Mesenchymal stem cell (in vitro differentiated cells and primary cell): ENCODE data around the gene OR7A17.

ENCODE experiments used
- DNase-seq: peaks from one replicate; pipeline ENCODE4 v3.0.0-alpha.2; 2013
- H2AFZ ChIP-seq: one replicate; pipeline ENCODE4 v1.6.1; 2013; ENCODE audit warnings: low read depth, mild to moderate bottlenecking, control low read depth, inconsistent platforms, low read length, moderate library complexity
- H2AK5ac ChIP-seq: 2 replicates; pipeline ENCODE4 v1.6.1; 2013; ENCODE audit warnings: low read length, moderate library complexity, mild to moderate bottlenecking, inconsistent platforms; ENCODE audit not compliant: severe bottlenecking
- H2BK120ac ChIP-seq: one replicate; pipeline ENCODE4 v1.6.1; 2013; ENCODE audit warnings: low read depth, mild to moderate bottlenecking, inconsistent platforms, low read length, moderate library complexity
- H2BK12ac ChIP-seq, 2 experiments: one replicate each; pipeline ENCODE4 v1.6.1; 2013; ENCODE audit warnings: inconsistent platforms in 2 of 2, low read length in 2 of 2, mild to moderate bottlenecking in 2 of 2, moderate library complexity in 2 of 2, control low read depth in 1 of 2
- H2BK15ac ChIP-seq: one replicate; pipeline ENCODE4 v1.6.1; 2013; ENCODE audit warnings: mild to moderate bottlenecking, low read depth, inconsistent platforms; ENCODE audit not compliant: poor library complexity, severe bottlenecking
- H2BK5ac ChIP-seq: 2 replicates; pipeline ENCODE4 v1.6.1; 2013; ENCODE audit warnings: low read depth, mild to moderate bottlenecking, low read length, control low read depth, inconsistent platforms; ENCODE audit not compliant: poor library complexity, severe bottlenecking
- H3K14ac ChIP-seq, 2 experiments: one replicate each; pipeline ENCODE4 v1.6.1; 2013; ENCODE audit warnings: inconsistent platforms in 2 of 2, low read length in 2 of 2, control low read depth in 1 of 2, mild to moderate bottlenecking in 1 of 2, moderate library complexity in 1 of 2
- H3K18ac ChIP-seq, 2 experiments: one replicate each; pipeline ENCODE4 v1.6.1; 2013; ENCODE audit warnings: inconsistent platforms in 2 of 2, low read length in 2 of 2, control low read depth in 1 of 2, low read depth in 1 of 2, mild to moderate bottlenecking in 1 of 2
- H3K23ac ChIP-seq, 2 experiments: one replicate each; pipeline ENCODE4 v1.6.1; 2013; ENCODE audit warnings: inconsistent platforms in 2 of 2, low read length in 2 of 2, mild to moderate bottlenecking in 2 of 2, moderate library complexity in 2 of 2, control low read depth in 1 of 2
- H3K27ac ChIP-seq: 2 replicates; pipeline ENCODE4 v1.5.1; 2013; ENCODE audit warnings: mild to moderate bottlenecking, moderate library complexity, low read length, control low read depth, inconsistent platforms; ENCODE audit not compliant: poor library complexity, severe bottlenecking
- H3K27me3 ChIP-seq, 2 experiments: 2 replicates each; pipeline versions ENCODE4 v1.6.1 to v1.7.0; 2013; ENCODE audit warnings: low read length in 2 of 2, mild to moderate bottlenecking in 2 of 2, moderate library complexity in 2 of 2, control low read depth in 1 of 2, inconsistent platforms in 1 of 2; ENCODE audit not compliant: control insufficient read depth in 1 of 2, insufficient read depth in 1 of 2
- H3K36me3 ChIP-seq, 2 experiments: 2 replicates each; pipeline versions ENCODE4 v1.6.1 to v1.7.0; 2013; ENCODE audit warnings: low read length in 2 of 2, control low read depth in 1 of 2, inconsistent platforms in 1 of 2, low read depth in 1 of 2, mild to moderate bottlenecking in 1 of 2; ENCODE audit not compliant: insufficient read depth in 2 of 2, control insufficient read depth in 1 of 2
- H3K4ac ChIP-seq, 2 experiments: one replicate each; pipeline ENCODE4 v1.6.1; 2013; ENCODE audit warnings: inconsistent platforms in 2 of 2, low read length in 2 of 2, mild to moderate bottlenecking in 2 of 2, moderate library complexity in 2 of 2, control low read depth in 1 of 2, low read depth in 1 of 2
- H3K4me1 ChIP-seq: 2 replicates; pipeline ENCODE4 v1.6.1; 2013; ENCODE audit warnings: low read depth, low read length, control low read depth; ENCODE audit not compliant: control insufficient read depth, insufficient read depth
- H3K4me2 ChIP-seq: 2 replicates; pipeline ENCODE4 v1.6.1; 2013; ENCODE audit warnings: low read length, mild to moderate bottlenecking, inconsistent platforms; ENCODE audit not compliant: poor library complexity, severe bottlenecking
- H3K4me3 ChIP-seq, 2 experiments: 2 replicates each; pipeline versions ENCODE4 v1.5.1 to v1.7.0; 2013; ENCODE audit warnings: low read length in 2 of 2, mild to moderate bottlenecking in 2 of 2, control low read depth in 1 of 2, low read depth in 1 of 2; ENCODE audit not compliant: insufficient read depth in 1 of 2
- H3K79me1 ChIP-seq: replicated peaks from 2 replicates; pipeline ENCODE4 v1.6.1; 2013; ENCODE audit warnings: mild to moderate bottlenecking, control low read depth, low read length, inconsistent platforms; ENCODE audit not compliant: poor library complexity, severe bottlenecking
- H3K9ac ChIP-seq: 2 replicates; pipeline ENCODE4 v1.7.0; 2013; ENCODE audit warnings: mild to moderate bottlenecking, low read length, moderate library complexity
- H3K9me3 ChIP-seq: 2 replicates; pipeline ENCODE4 v1.7.0; 2013; ENCODE audit warnings: mild to moderate bottlenecking, low read length; ENCODE audit not compliant: control insufficient read depth
- H4K8ac ChIP-seq: one replicate; pipeline ENCODE4 v1.6.1; 2013; ENCODE audit warnings: inconsistent platforms, mild to moderate bottlenecking, low read length, moderate library complexity
- H4K91ac ChIP-seq: one replicate; pipeline ENCODE4 v1.6.1; 2013; ENCODE audit warnings: mild to moderate bottlenecking, low read length, inconsistent platforms
- WGBS: methylation state at CpG from one replicate; pipeline ENCODE4 v1.1.7; 2013; ENCODE audit warnings: mixed read lengths; 5-methylcytosine and 5-hydroxymethylcytosine counted together

Gene OR7A17

DNA sequence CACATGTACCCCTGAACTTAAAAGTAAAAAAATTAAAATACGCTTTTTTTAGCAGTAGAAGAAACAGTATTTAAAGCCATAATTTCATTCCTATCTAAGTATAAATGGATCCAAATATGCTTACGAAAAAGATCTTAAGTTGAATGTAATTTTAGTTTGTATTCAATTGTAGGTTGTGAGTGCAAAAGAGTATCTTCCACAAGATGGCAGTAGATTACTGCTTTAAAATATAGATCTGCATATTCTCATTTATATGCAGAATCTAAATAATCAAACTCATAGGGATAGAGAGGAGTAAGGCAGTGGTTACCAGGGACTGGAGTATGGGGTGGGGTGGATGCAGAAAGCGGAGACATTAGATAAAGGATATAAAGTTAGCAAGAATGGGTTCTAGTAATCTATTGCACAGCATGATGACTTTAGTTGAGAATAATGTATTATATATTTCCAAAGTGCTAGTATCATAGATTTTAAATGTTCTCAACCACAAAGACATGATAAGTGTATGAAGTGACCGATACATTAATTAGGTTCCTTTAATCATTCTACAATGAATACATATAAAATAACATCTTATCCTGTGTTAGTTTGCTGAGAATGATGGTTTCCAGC lies 14.2 kb downstream of the OR7A17 start:
- Histone ChIP-seq H2BK12ac (no peak overlapping the region), H3K4ac (no peak overlapping the region), H3K79me1 (no peaks in the 10 kb centered on the region), H3K9ac (no peak overlapping the region), H2BK120ac (no peak overlapping the region), H3K4me1 (no peaks in the 10 kb centered on the region), H2AK5ac (no peak overlapping the region), H3K27me3 (peaks cover 0 to 17% of the 10 kb centered on the region in 2 experiments), H3K23ac (no peak overlapping the region), H2BK5ac (no peak overlapping the region), H3K36me3 (no peaks in the 10 kb centered on the region), H3K9me3 (no peaks in the 10 kb centered on the region), H3K14ac (no peak overlapping the region), H3K4me3 (no peak overlapping the region), H2BK15ac (no peak overlapping the region), H3K18ac (no peak overlapping the region), H3K27ac (no peak overlapping the region), H3K4me2 (no peak overlapping the region), H2AFZ (no peak overlapping the region), H4K8ac (no peak overlapping the region), H4K91ac (no peak overlapping the region)
- DNase-seq, result no peak
- WGBS, result 100% methylated on average over 1 of the region's 4 CpGs

DNA sequence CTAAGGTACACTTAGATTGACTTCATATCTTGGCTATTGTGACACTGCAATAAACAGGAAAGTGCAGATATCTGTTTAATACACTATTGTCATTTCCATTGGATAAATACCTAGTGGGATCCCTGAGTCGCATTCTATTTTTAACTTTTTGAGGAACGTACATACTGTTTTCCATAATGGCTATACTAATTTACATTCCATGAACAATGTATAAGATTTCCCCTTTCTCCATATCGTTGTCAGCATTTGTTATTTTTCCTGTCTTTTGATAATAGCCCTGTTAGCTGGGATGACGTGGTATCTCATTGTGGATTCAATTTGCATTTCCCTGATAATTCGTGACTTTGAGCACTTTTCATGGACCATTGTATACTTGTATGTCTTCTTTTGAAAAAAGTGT lies 17.4 kb downstream of the OR7A17 start:
- Histone ChIP-seq H3K23ac (no peak overlapping the region), H3K79me1 (no peaks in the 10 kb centered on the region), H2BK120ac (no peak overlapping the region), H4K8ac (no peak overlapping the region), H3K4ac (no peak overlapping the region), H3K27ac (no peak overlapping the region), H3K4me1 (no peaks in the 10 kb centered on the region), H3K27me3 (peaks cover 0 to 17% of the 10 kb centered on the region in 2 experiments), H2AFZ (no peak overlapping the region), H3K14ac (no peak overlapping the region), H3K9me3 (no peaks in the 10 kb centered on the region), H3K4me3 (no peak overlapping the region), H3K36me3 (no peaks in the 10 kb centered on the region), H2BK12ac (no peak overlapping the region), H2AK5ac (no peak overlapping the region), H3K9ac (no peak overlapping the region), H2BK5ac (no peak overlapping the region), H2BK15ac (no peak overlapping the region), H4K91ac (no peak overlapping the region), H3K18ac (no peak overlapping the region), H3K4me2 (no peak overlapping the region)
- no peak for DNase-seq
- WGBS, result 82% methylated on average over 3 of the region's 5 CpGs

DNA sequence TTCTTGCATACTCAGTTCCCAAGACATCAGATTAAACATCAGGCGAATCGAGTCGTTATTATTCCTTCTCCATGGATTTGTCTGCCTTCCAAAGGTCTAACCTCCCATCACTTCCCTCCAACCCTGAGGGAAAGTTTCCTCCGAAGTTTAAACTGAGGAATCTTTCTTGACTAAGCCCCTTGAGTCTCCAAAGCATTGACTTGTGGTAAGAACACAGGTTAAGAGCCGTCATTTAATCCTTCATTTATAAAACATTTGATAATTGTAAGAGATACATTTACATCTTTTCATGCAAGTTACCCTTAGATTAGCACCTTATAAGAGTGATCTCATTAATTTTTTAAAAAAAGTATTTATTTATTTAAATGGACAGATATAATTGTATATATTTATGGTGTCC lies 37.1 kb downstream of the OR7A17 start, which contains the start of gene OR7A10:
Gene OR7A10 (minus strand): TSS at position 101 of the 400 bp plus-strand sequence. CDS start 7,045 bp downstream, outside the sequence.
- Histone ChIP-seq H3K4me1 (no peaks in the 10 kb centered on the region), H3K23ac (no peak within 1 kb of the TSS), H3K4me2 (no peak within 1 kb of the TSS), H2AK5ac (no peak within 1 kb of the TSS), H3K9ac (no peak within 1 kb of the TSS), H2AFZ (no peak within 1 kb of the TSS), H3K4ac (no peak within 1 kb of the TSS), H3K4me3 (no peak within 1 kb of the TSS), H2BK15ac (no peak within 1 kb of the TSS), H3K14ac (no peak within 1 kb of the TSS), H3K27me3 (peaks cover 0 to 10% of the 10 kb centered on the region in 2 experiments), H3K36me3 (no peaks in the 10 kb centered on the region), H3K79me1 (no peaks in the 10 kb centered on the region), H3K9me3 (no peaks in the 10 kb centered on the region), H2BK12ac (no peak within 1 kb of the TSS), H4K91ac (no peak within 1 kb of the TSS), H3K27ac (no peak within 1 kb of the TSS), H3K18ac (no peak within 1 kb of the TSS), H2BK120ac (no peak within 1 kb of the TSS), H4K8ac (no peak within 1 kb of the TSS), H2BK5ac (no peak within 1 kb of the TSS)
- WGBS, result 79% methylated on average over 4 of the region's 5 CpGs
- DNase-seq, result no peak

DNA sequence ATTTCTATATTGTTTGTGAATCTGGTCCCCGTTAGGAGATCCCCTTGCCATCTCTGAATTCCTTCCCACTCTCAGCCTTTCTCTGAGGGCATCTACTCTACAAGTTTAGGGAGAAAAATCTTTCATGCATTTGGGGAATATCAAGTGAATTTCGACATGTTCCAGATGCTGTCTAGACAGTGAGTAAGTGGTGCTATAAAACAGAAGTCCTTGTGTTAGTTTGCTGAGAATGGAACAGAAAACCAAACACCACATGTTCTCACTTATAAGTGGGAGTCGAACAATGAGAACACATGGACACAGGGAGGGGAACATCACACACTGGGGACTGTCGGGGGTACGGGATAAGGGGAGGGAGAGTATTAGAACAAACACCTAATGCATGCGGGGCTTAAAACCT lies 42.4 kb downstream of the OR7A17 start:
- Histone ChIP-seq H3K27me3 (peaks cover 0 to 6% of the 10 kb centered on the region in 2 experiments), H3K4me2 (no peak overlapping the region), H3K4me1 (no peaks in the 10 kb centered on the region), H3K9me3 (no peaks in the 10 kb centered on the region), H2BK120ac (no peak overlapping the region), H2AK5ac (no peak overlapping the region), H3K14ac (no peak overlapping the region), H2AFZ (no peak overlapping the region), H3K27ac (no peak overlapping the region), H3K23ac (no peak overlapping the region), H2BK5ac (no peak overlapping the region), H3K36me3 (no peaks in the 10 kb centered on the region), H3K9ac (no peak overlapping the region), H2BK15ac (no peak overlapping the region), H3K18ac (no peak overlapping the region), H2BK12ac (no peak overlapping the region), H3K4ac (no peak overlapping the region), H4K8ac (no peak overlapping the region), H3K4me3 (no peak overlapping the region), H4K91ac (no peak overlapping the region), H3K79me1 (no peaks in the 10 kb centered on the region)
- WGBS, result 48% methylated on average over 4 of the region's 6 CpGs
- DNase-seq, result no peak
